Measurements from ENCODE around the gene ZFYVE21. TPM values are rescaled to one million over a fixed set of nuclear protein-coding genes. Genes with fewer than 3 reads are reported as not detected.

The ZFYVE21 gene
- total RNA-seq, 1 experiment from 2014 or later = 49.7 TPM

GRCh38 chr14:103731916-103732867, 16.6 kb downstream of the ZFYVE21 start:
- no CpG with 5 or more reads among the region's 24 CpGs for WGBS (ENCODE audit: extremely low coverage, insufficient read length, low lambda C conversion rate)

More at GRCh38 chr14:103731916-103732867, 16.6 kb downstream of the ZFYVE21 start:
- Histone ChIP-seq H4K91ac (ENCODE audit: insufficient read length, low read depth, low read length) (peak overlapping the region; percentile 2), H3K27ac (ENCODE audit: insufficient read length, low read depth, low read length) (no peak overlapping the region), H2BK20ac (ENCODE audit: low read depth, low read length, poor library complexity, severe bottlenecking) (no peak overlapping the region), H2BK12ac (ENCODE audit: insufficient read length, low read depth, low read length) (no peak overlapping the region), H3K18ac (ENCODE audit: insufficient read length, low read depth, low read length) (no peak overlapping the region), H3K23ac (ENCODE audit: insufficient read length, low read depth, low read length) (no peak overlapping the region), H3T11ph (ENCODE audit: low read length) (no peak overlapping the region), H3K9me3 (ENCODE audit: control insufficient read depth, low read depth, low read length) (no peaks in the 10 kb centered on the region), H3K56ac (ENCODE audit: insufficient read length, low read depth, low read length) (no peak overlapping the region), H3K23me2 (ENCODE audit: insufficient read length, low read depth, low read length, poor library complexity, severe bottlenecking) (no peaks in the 10 kb centered on the region), H3K4ac (ENCODE audit: low read depth, low read length) (no peak overlapping the region), H3K79me1 (ENCODE audit: insufficient read depth, low read depth, low read length, poor library complexity, severe bottlenecking) (no peaks in the 10 kb centered on the region), H2BK15ac (ENCODE audit: low read depth, low read length) (no peak overlapping the region), H2AFZ (ENCODE audit: low read length) (no peak overlapping the region), H3K9ac (ENCODE audit: extremely low read depth, insufficient read length, low read length) (no peak overlapping the region), H2BK5ac (ENCODE audit: insufficient read length, low read length) (no peak overlapping the region), H2BK120ac (ENCODE audit: low read depth, low read length, poor library complexity, severe bottlenecking) (no peak overlapping the region), H4K5ac (ENCODE audit: insufficient read length, low read depth, low read length) (no peak overlapping the region), H4K20me1 (ENCODE audit: control insufficient read depth, insufficient read depth, insufficient read length) (peaks cover 3% of the 10 kb centered on the region), H3K27me3 (ENCODE audit: insufficient read depth, low read length) (no peaks in the 10 kb centered on the region), H4K8ac (replicated peaks; ENCODE audit: insufficient read length, low read depth, low read length) (no peak overlapping the region), H2AK5ac (ENCODE audit: insufficient read length, low read length) (no peak overlapping the region), H3K14ac (ENCODE audit: insufficient read depth, low read length) (no peak overlapping the region), H3K79me2 (ENCODE audit: insufficient read depth, low read length) (no peaks in the 10 kb centered on the region), H3K4me1 (ENCODE audit: insufficient read depth, low read length) (no peaks in the 10 kb centered on the region), H3K4me2 (ENCODE audit: insufficient read depth, insufficient read length, low read length) (no peak overlapping the region)
- Mint-ChIP-seq H3K27me3 (ENCODE audit: low read depth) (no peaks in the 10 kb centered on the region), H3K4me1 (peaks cover 0 to 3% of the 10 kb centered on the region in 2 experiments; a peak in 1 of 4 replicates), H3K4me3 (no peak overlapping the region), H3K27ac (peak overlapping the region in 1 of 3 experiments; percentile 53; a peak in 2 of 7 replicates), H3K9me3 (no peaks in the 10 kb centered on the region), H3K36me3 (ENCODE audit: insufficient read depth in 1 of 3, low read depth in 3 of 3) (peaks cover 2 to 44% (median 34%) of the 10 kb centered on the region in 3 experiments; a peak in 6 of 7 replicates)
- TF ChIP-seq CTCF (conservative IDR thresholded peaks at IDR 0.05) = no peak
- DNase-seq = no peak
